ENCODE measurements around the gene CLEC19A.

Gene CLEC19A

DNA sequence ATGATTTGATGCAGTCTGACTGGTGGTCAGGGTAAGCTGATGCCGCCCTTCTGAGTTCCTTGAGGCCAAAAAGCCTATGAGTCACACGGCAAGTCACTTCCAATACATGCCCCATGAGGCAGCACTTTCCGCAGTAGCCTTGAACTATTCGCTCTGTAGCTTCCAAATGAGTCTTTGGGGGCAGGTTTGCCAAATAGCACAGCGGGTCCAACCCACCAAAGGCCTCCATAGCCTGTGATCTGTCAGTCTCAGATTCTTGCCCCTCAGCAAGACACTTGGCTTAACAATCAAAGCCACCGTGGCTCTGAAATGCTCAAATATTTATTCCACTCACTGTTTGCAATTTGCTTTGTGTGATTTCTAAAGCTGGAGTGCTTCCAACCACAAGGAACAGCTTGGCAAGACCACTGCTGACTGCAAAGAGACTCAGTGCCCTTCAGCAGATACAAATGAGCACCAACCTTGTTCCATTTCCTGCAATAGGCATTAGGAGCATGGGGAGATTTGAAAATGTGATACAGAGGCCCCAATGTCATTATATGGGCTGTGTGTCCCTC, 45.4 kb downstream of the CLEC19A start:
- no peak for DNase-seq

DNA sequence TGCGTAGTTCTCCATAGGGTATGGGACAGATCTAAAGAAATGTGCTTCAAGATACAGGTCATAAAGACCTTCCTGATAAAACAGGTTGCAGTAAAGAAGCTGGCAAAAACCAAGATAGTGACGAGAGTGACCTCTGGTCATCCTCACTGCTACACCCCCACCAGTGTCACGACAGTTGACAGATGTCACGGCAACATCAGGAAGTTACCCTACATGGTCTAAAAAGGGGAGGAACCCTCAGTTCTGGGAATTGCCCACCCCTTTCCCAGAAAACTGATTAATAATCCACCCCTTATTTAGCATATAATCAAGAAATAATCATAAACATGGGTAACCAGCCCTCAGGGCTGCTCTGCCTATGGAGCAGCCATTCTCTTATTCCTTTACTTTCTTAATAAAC, 46.3 kb downstream of the CLEC19A start:
- no peak for DNase-seq

DNA sequence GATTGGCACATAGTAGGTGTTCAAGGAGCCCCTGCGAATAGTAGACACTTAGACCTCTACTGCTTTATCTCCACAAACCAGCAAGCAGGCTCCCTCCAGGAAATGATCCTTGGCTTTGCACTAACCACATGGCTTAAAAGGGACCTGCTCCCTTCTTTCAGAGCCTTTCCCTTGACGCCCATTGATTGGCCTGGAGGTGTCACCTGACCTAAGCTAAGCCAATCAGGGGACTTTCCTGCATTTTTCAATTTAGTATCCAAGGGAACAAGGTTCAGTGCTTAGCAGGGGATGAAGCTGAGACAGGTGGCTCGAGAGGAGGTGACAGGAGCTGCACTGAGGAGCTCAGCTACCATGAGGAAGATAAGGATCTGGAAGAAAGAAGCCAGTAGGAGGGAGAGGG, 52.8 kb downstream of the CLEC19A start:
- peak in 1 of 2 experiments; percentile 72 for DNase-seq

DNA sequence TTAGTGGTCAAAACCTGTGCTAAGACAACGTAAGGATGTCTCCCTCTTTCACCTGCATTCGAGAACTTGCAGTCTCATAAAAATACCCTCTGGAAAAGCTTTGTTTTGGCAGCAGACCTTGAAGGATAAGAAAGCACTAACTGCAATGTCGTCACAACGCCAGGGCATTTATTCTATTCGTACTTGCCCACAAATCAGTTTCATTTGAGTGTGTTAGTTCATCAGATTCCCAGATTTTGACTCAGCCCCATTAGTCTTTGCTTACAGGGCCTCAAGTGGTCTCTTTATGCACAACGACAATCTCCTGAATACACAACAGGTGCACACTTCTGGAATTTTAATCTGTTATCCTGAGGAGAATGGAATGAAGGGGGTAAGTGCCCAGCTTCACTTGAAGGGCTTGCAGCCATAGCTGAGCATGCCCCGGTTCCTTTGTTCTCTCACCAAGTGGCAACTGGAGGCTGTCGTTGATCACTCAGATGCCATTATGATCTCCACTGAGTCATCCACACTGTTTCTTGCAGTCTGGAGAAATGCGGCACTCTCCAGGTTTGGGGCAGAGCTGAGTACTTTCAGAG, 58.8 kb downstream of the CLEC19A start:
- peak in 1 of 2 experiments; percentile 9 for DNase-seq

DNA sequence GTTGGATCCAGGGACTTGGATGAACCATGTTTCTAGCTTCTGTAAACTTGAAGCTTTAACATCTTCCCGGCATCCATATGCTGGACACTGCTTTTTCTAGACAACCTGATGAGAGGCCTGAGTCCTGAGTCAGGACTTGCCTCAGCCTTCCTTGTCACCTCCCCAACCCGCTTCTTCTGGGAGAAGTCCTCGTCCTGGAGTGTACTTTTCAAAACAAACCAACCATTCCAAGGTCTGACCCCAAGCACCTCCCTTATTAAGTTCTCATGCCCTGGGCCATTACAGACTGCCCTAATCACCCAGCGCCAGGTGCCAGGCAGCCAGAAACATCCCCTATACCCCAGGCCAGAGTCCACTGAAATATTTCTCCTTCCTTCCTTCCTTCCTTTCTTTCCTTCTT, 59.4 kb downstream of the CLEC19A start:
- DNase-seq: no peak

DNA sequence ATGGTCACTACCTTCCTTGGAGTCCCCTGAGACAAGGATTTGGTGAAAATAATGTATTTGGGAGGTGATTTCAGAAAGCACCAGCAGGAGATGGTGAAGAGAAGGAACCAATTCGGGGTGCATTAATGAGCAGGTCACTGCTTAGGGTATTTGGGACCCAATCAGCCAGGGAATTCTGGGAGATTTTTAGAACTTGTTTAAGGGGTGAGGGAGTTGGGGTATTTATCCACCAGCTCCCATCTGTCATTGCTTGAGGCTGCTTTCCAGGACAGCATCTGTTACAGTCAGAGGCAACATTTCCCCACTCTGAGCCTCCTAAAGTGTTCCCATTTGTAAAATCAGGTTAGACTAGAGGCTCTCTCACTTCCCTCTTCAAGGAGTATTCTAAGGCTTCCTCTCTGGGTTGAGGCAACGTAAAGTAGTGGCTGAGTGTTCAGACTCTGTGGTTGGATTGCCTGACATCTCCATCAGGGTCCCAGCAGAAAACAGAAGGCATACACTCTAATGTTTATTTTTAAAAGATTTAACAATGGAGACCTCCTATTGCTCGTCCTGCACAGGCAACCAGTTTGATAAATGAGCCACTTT, 60.9 kb downstream of the CLEC19A start:
- DNase-seq: peak in 1 of 2 experiments; percentile 38

DNA sequence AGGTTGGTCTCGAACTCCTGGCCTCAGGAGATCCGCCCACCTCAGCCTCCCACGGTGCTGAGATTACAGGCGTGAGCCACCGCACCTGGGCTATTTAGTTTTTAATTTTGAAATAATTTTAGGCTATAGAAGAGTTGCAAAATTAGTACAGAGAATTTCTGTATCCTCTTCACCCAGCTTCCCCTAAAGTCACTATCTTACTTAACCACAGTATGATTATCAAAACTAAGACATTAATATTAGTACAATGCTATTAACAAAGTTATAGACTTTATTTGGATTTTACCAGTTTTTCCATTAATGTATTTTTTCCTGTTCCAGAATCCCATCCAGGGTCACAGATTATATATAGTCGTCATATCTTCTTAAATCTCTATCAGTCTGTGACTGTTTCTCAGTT, 62.6 kb downstream of the CLEC19A start:
- DNase-seq: no peak

DNA sequence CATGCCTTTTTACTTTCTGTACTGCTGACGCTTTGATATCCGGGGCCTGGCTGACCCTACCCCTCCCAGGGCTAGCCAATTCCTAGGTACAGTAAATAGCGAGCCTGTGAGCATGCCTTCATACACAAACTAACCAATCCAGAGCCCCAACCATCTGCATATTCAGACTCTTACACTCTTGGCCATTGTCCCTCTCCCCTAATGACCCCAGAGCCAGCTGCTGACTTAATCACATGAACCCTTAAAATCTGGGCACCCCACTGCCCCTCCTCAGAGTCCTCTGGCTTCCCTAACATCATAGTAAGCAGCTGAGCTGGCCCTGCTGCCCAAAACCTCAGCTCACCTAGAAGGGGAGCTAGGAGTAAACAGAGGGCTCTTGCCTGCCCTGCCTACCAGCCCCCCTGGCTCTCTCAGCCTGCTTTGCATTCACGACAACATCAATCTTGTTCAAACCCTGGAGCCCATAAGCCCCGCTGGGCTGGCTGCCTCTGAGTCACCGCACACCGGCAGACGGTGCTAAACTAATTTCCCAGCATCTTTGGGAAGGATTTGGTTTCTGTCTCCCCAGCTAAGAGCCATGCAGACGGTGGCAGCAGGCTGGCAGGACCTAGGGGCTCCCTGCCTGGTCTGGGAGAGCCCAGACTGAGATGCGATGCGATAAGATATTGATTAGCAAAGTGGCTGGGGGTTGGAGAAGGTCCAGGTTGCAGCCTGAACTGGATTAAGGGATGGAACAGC, 63.2 kb downstream of the CLEC19A start:
- DNase-seq: peak; percentile 65 to 84

DNA sequence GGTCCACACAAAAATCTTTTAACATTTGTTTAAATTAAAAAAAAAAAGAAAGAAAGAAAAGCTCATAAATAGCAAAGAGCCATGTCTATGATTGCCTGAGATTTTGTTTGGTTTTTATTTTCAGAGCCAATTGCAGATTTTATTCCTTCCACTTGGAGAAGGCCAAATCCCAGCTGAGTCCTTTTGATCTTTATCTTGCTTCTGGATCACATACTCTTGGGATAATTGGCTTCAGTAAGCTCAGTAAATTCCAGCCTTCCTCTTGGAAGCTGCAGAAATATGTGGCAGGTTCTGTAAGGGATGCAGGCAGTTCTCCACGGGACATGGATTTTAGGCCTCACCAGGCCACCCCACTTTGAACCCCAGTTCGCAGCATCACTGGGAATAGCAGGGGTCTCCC, 68.8 kb downstream of the CLEC19A start:
- DNase-seq: no peak

DNA sequence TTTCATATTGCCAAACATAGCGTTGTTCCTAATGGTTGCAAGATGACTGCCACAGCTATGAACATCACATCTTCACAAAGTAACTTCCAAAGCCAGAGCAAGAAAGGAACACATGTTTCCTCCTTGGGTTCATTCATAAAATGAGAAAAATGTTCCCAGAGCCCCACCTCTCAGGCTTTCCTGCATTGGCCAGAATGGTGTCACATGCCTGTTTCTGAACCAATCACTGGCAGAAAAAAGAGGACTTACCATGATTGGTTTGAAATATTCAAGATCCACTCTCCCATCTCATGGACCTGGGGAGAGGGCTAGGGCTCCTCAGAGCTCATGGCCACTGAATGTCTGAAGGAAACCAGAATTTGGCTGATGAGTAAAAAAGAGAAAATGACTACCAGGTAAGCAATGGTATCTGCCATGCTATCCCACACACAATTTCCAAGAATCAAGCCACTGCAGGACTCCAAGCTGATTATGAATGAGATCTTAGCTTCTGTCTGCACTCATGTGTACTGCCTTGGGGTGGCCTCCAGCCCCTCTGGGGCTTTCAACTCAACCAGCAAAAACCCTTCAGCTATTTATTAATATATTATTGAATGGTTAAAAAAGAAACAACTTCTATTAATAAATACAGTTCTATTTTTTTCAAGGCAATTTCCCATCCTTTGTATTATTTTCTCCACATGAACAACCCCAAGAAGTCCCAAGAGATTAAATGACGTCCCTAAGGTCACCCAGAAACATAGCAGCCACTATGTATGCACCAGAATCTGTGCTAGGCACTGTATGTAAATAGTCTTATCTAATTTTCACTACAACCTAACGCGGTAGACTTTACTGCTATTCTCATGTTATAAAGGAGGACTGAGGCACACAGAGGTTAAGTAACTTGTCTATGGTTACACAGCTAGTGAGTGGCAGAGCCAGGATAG, 70.8 kb downstream of the CLEC19A start:
- DNase-seq: no peak

DNA sequence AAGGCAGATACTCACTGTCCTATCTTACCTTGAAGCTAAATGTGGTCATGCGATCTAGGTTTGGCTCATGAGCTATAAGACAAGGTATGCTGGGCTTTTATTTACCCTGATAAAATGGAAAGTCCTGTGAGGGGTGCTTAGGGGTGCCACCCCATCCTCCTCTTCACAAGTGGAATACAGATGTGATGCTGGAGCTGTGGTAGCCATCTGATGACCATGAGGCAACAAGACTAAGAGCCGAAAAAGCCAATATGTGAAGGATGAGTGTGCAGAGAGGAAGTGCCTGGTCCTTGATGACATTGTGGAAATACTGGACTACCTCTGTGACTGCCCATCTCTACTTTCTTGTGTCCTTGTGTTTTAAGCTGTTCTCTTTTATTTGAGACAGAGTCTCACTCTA, 74.0 kb downstream of the CLEC19A start:
- DNase-seq: no peak

Measured in NCI-H524 (cell line).